ENCODE data around the gene MYO9B.
"Not testable (repeated sequence)": the region's sequence is repeated elsewhere in the genome, so short reads cannot be mapped to it uniquely, and the experiment has no call there.

The MYO9B gene

GRCh38 chr19:17148130-17148529 lies 72.6 kb downstream of the MYO9B start:
- DNase-seq (ENCODE audit: low read depth in 2 of 2): no peak

GRCh38 chr19:17149393-17150135 lies 74.0 kb downstream of the MYO9B start:
- DNase-seq (ENCODE audit: low read depth in 2 of 2): no peak

DNA sequence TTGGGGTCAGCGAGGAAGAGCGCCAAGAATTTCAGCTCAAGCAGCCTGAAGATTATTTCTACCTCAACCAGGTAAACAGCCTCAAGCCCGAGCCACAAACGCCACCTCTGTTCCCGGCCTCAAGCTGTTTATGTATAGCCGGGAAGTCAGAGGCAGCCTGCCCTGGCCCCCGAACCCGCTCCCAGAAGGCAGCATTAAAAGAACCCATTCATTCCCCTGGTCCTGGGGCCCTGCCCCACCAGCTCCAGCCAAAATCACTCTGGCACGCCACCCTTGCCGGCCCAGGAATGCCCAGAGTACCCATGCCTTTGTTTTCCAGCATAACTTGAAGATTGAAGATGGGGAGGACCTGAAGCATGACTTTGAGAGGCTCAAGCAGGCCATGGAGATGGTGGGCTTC lies 78.4 kb downstream of the MYO9B start:
- no peak for DNase-seq (ENCODE audit: low read depth in 2 of 2)

GRCh38 chr19:17155251-17155650 lies 79.7 kb downstream of the MYO9B start:
- DNase-seq (ENCODE audit: low read depth in 2 of 2): no peak

GRCh38 chr19:17156296-17156946 lies 80.8 kb downstream of the MYO9B start:
- DNase-seq (ENCODE audit: low read depth in 2 of 2): no peak

GRCh38 chr19:17156947-17157302 lies 81.3 kb downstream of the MYO9B start:
- no peak for DNase-seq (ENCODE audit: low read depth in 2 of 2)

- DNase-seq (ENCODE audit: low read depth in 2 of 2): no peak
Observed at GRCh38 chr19:17158584-17158983, 83.0 kb downstream of the MYO9B start.

GRCh38 chr19:17159466-17160393 lies 84.2 kb downstream of the MYO9B start:
- DNase-seq (ENCODE audit: low read depth in 2 of 2): no peak

GRCh38 chr19:17160908-17161307 lies 85.3 kb downstream of the MYO9B start:
- no peak for DNase-seq (ENCODE audit: low read depth in 2 of 2)

DNA sequence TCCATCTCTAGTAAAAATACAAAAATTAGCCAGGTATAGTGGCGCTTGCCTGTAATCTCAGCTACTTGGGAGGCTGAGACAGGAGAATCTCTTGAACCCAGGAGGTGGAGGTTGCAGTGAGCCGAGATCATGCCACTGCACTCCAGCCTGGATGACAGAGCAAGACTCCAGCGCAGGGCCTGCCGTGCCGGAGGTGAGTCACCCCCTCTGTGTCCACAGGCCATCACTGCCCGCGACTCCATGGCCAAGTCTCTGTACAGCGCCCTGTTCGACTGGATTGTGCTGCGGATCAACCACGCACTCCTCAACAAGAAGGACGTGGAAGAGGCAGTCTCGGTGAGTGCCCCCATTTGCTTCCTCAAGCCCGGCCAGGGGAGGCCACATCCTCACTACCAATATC lies 86.6 kb downstream of the MYO9B start:
- not testable (repeated sequence) for DNase-seq (ENCODE audit: low read depth in 2 of 2)

- DNase-seq (ENCODE audit: low read depth in 2 of 2): no peak
Observed at GRCh38 chr19:17162580-17162979, 87.0 kb downstream of the MYO9B start.

DNA sequence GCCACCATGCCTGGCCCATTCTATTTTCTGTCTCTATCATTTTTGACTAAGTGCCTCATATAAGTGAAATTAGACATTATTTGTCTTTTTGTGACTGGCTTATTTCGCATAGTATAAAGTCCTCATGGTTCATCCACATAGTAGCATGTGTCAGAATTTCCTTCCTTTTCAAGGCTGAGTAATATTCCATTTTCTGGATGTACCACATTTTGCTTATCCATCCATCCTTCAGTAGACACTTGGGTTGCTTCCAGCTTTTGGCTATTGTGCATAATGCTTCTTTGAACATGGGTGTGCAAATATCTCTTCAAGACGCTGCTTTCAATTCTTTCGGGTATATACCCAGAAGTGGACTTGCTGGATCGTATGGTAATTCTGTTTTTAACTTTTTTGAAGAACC lies 88.1 kb downstream of the MYO9B start:
- no peak for DNase-seq (ENCODE audit: low read depth in 2 of 2)

DNA sequence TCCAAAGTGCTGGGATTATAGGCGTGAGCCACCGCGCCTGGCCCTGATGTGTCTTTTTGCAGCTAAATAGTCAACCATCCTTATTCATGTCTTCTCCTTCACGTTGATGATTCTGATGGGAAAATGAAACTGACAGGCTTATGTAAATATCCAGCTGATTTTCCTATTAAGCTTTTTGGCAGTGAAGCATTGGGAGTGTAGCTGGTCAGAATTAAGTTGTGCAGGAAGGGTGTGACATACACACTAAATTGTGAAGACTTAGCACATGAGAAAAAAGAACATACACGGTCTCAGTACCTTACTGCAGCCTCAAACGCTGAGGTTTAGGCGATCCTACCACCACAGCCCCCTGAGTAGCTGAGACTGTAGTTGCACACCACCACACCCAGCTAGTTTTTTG lies 89.1 kb downstream of the MYO9B start:
- no peak for DNase-seq (ENCODE audit: low read depth in 2 of 2)

- DNase-seq (ENCODE audit: low read depth in 2 of 2): no peak
Observed at GRCh38 chr19:17165715-17166114, 90.1 kb downstream of the MYO9B start.

DNA sequence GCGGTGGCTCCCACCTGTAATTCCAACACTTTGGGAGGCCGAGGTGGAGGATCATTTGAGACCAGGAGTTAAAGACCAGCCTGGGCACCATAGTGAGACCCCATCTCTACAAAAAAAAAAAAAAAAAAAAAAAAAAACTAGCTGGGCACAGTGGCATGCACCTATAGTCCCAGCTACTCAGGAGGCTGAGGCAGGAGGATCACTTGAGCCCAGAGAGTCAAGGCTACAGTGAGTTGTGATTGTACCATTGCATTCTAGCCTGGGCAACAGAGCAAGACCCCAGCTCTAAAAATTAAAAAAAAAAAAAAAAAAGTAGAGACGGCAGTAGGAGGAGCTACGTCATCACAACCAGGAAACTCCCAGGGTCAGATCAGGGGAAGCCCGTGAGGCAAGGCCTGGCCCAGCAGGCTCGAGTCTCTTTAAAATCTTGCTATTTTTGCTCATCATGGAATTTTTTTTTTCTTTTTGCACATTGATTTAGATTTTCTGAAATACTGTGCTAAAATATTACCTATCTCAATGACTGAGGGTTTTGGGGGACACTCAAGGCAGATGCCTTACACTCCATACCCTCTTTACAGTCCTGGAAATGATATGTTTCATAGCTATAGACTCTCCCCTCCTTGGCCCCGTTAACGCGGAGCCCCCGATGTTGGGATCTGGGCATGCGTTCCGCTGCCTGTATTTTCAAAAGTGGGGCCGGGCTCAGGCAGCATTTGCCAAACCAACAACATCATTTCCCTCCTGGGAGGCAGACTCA lies 95.1 kb downstream of the MYO9B start:
- no peak for DNase-seq (ENCODE audit: low read depth in 2 of 2)

DNA sequence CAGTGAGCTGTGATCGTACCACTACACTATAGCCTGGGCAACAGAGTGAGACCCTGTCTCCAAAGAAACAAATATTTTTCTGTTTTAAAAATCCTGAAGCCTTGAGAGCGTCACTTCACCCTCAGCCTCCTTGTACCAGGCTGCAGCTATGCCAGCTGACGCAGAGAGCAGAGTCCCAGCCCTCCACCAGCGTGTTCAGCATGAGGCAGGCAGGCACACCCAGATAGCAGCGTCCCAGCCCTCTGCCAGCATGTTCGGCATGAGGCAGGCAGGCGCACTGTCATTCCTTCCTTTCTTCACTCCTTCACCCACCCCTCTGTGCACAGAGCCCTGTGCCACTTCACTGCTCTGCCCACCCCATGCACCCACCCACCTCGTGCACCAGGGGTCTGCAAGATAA lies 96.3 kb downstream of the MYO9B start:
- no peak for DNase-seq (ENCODE audit: low read depth in 2 of 2)

DNA sequence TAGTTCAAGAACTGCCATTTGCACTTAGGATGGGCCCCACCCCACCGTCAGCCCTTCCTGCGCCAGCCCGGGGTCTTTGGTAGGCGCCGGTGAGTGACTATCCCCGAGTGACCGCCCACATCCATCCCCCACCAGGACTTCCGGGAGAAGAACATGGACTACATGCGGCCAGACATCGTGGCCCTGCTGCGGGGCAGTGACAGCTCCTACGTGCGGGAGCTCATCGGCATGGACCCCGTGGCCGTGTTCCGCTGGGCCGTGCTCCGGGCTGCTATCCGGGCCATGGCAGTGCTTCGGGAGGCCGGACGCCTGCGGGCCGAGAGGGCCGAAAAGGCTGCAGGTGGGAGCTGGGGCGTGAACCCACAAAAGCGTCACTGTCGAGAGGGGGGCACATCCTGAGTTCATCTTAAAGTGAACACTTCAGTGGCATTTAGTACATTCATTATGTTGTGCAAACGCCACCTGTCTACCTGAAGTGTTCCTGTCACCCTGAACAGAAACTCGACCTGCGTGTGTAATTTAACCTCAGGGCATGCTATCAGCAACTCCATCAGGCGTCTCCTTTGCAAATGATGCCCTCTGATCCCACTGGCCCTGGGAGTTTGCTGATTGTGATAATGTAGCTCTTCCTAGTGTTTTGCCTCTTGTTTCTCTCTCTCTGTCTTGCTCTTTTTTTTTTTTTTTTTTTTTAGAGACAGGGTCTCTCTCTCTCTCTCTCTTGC lies 97.2 kb downstream of the MYO9B start:
- DNase-seq (ENCODE audit: low read depth in 2 of 2): no peak

- no peak for DNase-seq (ENCODE audit: low read depth in 2 of 2)
Observed at GRCh38 chr19:17178291-17178690, 102.7 kb downstream of the MYO9B start.

DNA sequence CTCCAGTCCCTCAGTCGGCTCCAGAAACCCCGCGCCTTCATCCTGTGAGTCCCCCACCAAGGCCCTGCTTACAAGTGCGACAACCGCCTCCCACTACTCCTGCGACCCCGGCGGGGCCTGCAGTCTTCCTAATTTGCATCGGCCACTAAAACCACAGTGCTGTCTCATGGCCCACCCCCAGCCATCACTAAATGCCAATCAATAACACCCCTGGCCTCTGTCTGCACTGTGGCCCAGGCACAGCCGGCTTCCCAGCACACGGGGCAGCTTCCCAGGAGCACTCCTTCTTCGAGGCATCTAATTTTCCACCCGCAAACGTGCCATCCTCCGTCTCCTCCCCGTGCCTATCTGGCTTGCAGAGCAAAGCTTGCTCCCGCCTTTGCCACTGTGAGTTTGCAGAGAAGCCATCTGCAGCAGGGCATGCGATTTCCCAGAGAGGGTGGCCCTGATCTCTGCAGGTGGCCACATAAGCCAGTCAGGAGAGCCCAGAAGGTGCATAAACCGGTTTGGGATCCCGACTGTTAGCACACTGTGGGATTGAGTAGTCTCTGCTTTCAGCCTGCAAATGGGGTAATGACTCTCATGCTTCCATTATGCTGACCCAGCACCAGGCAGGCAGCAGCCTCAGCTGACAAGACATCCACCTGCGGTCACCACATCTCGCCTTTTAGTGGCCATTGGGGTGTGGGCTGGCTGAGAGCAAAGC lies 105.6 kb downstream of the MYO9B start:
- no peak for DNase-seq (ENCODE audit: low read depth in 2 of 2)

DNA sequence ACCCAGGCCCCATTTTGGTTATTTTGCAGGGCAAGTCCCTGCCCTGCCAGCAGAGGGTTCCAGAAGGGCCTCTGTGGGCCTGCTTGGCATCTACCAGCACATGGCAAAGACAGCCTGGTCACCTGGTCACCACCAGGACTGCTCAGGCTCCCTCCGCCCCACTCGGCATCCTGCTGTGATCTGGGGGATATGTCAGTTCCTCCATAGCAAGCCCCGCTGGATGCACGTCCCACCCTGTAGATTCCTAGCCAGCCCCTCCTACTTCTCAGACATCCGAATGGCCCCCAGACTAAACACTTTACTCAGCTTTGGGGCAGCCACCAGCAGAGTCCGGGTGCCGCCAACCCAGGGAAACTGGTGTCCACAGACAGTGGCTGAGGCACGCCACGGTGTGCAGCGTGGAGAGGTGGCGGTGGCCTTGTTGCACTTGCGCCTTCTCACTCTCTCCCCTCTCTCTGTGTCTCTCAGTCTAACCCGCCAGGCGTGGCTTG lies 107.7 kb downstream of the MYO9B start:
- DNase-seq (ENCODE audit: low read depth in 2 of 2): no peak
